Posterior cingulate gyrus (tissue), 11 donors: ENCODE data around the gene ZNF81.
A peak's percentile ranks its signal among the peaks of the same experiment; 100 is the strongest.
"Not testable (repeated sequence)": the region's sequence is repeated elsewhere in the genome, so short reads cannot be mapped to it uniquely, and the experiment has no call there.

Experiments
- DNase-seq, 10 donors: peaks; one replicate each; pipeline versions ENCODE4 v3.0.0 to v3.0.0-alpha.2; 2020 to 2021; ENCODE audit warnings: mixed read lengths in 3 of 10
- intact Hi-C: fragments of 100-400 bp; cut with DNase I; formaldehyde crosslinking; loops from one replicate; pipeline ENCODE4 v1.15.1; 2023

ZNF81 gene

GRCh38 chrX:47836164-47837072 lies at the start of gene ZNF81:
ZNF81 (plus strand) TSS chrX:47836902; CDS start chrX:47846268, 9,366 bp downstream.
- intact Hi-C loops: no loop called here
- DNase-seq: peak; percentile 86 to 99 (median 91)

GRCh38 chrX:47796433-47796906 lies 40.2 kb upstream of the ZNF81 start:
- no peak for DNase-seq
- intact Hi-C loops: no loop called here

GRCh38 chrX:47797084-47797483 lies 39.6 kb upstream of the ZNF81 start:
- intact Hi-C loops: no loop called here

GRCh38 chrX:47798861-47799260 lies 37.8 kb upstream of the ZNF81 start:
- intact Hi-C loops: no loop called here
- DNase-seq: no peak

More at GRCh38 chrX:47797084-47797483, 39.6 kb upstream of the ZNF81 start:
- DNase-seq: no peak

- no peak for DNase-seq
- intact Hi-C loops: no loop called here
Observed at GRCh38 chrX:47802589-47802988, 34.1 kb upstream of the ZNF81 start.

- intact Hi-C loops: not testable (repeated sequence)
- peak in 1 of 10 donors; percentile 66 for DNase-seq
Observed at GRCh38 chrX:47803103-47803502, 33.6 kb upstream of the ZNF81 start.

- intact Hi-C loops: no loop called here
- peak in 1 of 10 donors; percentile 73 for DNase-seq
Observed at GRCh38 chrX:47804315-47804714, 32.4 kb upstream of the ZNF81 start.

GRCh38 chrX:47805844-47806243 lies 30.9 kb upstream of the ZNF81 start:
- intact Hi-C loops, DNase-seq: not testable (repeated sequence)

- intact Hi-C loops, DNase-seq: not testable (repeated sequence)
Observed at GRCh38 chrX:47806415-47807271, 30.1 kb upstream of the ZNF81 start.

GRCh38 chrX:47807272-47807538 lies 29.5 kb upstream of the ZNF81 start:
- DNase-seq, intact Hi-C loops: not testable (repeated sequence)

GRCh38 chrX:47807548-47807947 lies 29.2 kb upstream of the ZNF81 start:
- intact Hi-C loops: no loop called here
- DNase-seq: no peak

- intact Hi-C loops: no loop called here
- no peak for DNase-seq
Observed at GRCh38 chrX:47808904-47809788, 27.6 kb upstream of the ZNF81 start.

GRCh38 chrX:47814851-47815250 lies 21.9 kb upstream of the ZNF81 start:
- intact Hi-C loops: no loop called here

GRCh38 chrX:47815901-47816845 lies 20.5 kb upstream of the ZNF81 start:
- intact Hi-C loops: no loop called here
- no peak for DNase-seq

More at GRCh38 chrX:47814851-47815250, 21.9 kb upstream of the ZNF81 start:
- DNase-seq: no peak

GRCh38 chrX:47817421-47817820 lies 19.3 kb upstream of the ZNF81 start:
- intact Hi-C loops: no loop called here
- no peak for DNase-seq

- DNase-seq: no peak
- intact Hi-C loops: no loop called here
Observed at GRCh38 chrX:47817897-47818296, 18.8 kb upstream of the ZNF81 start.

- no peak for DNase-seq
- intact Hi-C loops: no loop called here
Observed at GRCh38 chrX:47828984-47829383, 7.7 kb upstream of the ZNF81 start.

GRCh38 chrX:47831788-47832187 lies 4.9 kb upstream of the ZNF81 start:
- DNase-seq: peak in 4 of 10 donors; percentile 6 to 29 (median 14)
- intact Hi-C loops: no loop called here

GRCh38 chrX:47838361-47838760 lies 1.7 kb downstream of the ZNF81 start:
- DNase-seq: no peak
- intact Hi-C loops: no loop called here
